Neural cell (in vitro differentiated cells): ENCODE measurements around the gene LRRC55. TPM values are rescaled to one million over a fixed set of nuclear protein-coding genes. Genes with fewer than 3 reads are reported as not detected.

ENCODE experiments used
- H2AFZ ChIP-seq: fragments of 200-600, 300-800 bp; sonication (generic), shearing (Covaris generic); 2 replicates; pipeline ENCODE4 v1.6.0; 2014; ENCODE audit warnings: low read depth, mild to moderate bottlenecking, antibody characterized with exemption, low read length, moderate library complexity
- H3F3A ChIP-seq: fragments of 200-600 bp; shearing (Covaris generic); 2 replicates; pipeline ENCODE4 v1.6.1; 2016; ENCODE audit warnings: mild to moderate bottlenecking, moderate library complexity, mixed read lengths, antibody characterized with exemption, low read length; ENCODE audit not compliant: insufficient read depth, poor library complexity, severe bottlenecking
- H3K27ac ChIP-seq: fragments of 200-600, 300-800 bp; sonication (generic), shearing (Covaris generic); 2 replicates; pipeline ENCODE4 v1.5.1; 2014; ENCODE audit warnings: mild to moderate bottlenecking, low read length, moderate library complexity
- H3K27me3 ChIP-seq: fragments of 300-800, 200-600 bp; sonication (generic), shearing (Covaris generic); 2 replicates; pipeline ENCODE4 v1.6.0; 2014; ENCODE audit warnings: mild to moderate bottlenecking, low read depth, low read length, moderate library complexity; ENCODE audit not compliant: insufficient read depth
- H3K36me3 ChIP-seq: fragments of 300-800, 200-600 bp; sonication (generic), shearing (Covaris generic); 2 replicates; pipeline ENCODE4 v1.5.1; 2014; ENCODE audit warnings: mild to moderate bottlenecking, antibody characterized with exemption, low read length, moderate library complexity; ENCODE audit not compliant: insufficient read depth
- H3K4me2 ChIP-seq: fragments of 300-800, 200-600 bp; sonication (generic), shearing (Covaris generic); 2 replicates; pipeline ENCODE4 v1.6.0; 2014; ENCODE audit warnings: mild to moderate bottlenecking, low read length
- H3K4me3 ChIP-seq: fragments of 300-800, 200-600 bp; sonication (generic), shearing (Covaris generic); 2 replicates; pipeline ENCODE4 v1.5.1; 2014; ENCODE audit warnings: mild to moderate bottlenecking, low read length, moderate library complexity
- H3K79me2 ChIP-seq: fragments of 200-600 bp; shearing (Covaris generic); replicated peaks from 2 replicates; pipeline ENCODE4 v1.6.0; 2014; ENCODE audit warnings: mild to moderate bottlenecking, low read length, moderate library complexity; ENCODE audit not compliant: insufficient read depth
- H3K9ac ChIP-seq: fragments of 300-800, 200-600 bp; sonication (generic), shearing (Covaris generic); 2 replicates; pipeline ENCODE4 v1.6.1; 2016; ENCODE audit warnings: mild to moderate bottlenecking, low read length, mixed read lengths
- H3K9me2 ChIP-seq: fragments of 200-600 bp; shearing (Covaris generic); 2 replicates; pipeline ENCODE4 v1.6.1; 2016; ENCODE audit warnings: mild to moderate bottlenecking, low read length, mixed read lengths; ENCODE audit not compliant: insufficient read depth
- H3K9me3 ChIP-seq: fragments of 200-600, 300-800 bp; sonication (generic), shearing (Covaris generic); 2 replicates; pipeline ENCODE4 v1.6.1; 2016; ENCODE audit warnings: mild to moderate bottlenecking, mixed run types, low read length, moderate library complexity, mixed read lengths
- H4K20me1 ChIP-seq: fragments of 200-600 bp; shearing (Covaris generic); 2 replicates; pipeline ENCODE4 v1.6.1; 2016; ENCODE audit warnings: mild to moderate bottlenecking, mixed run types; ENCODE audit not compliant: insufficient read depth
- EP300 ChIP-seq: fragments of 450-650 bp; conservative IDR thresholded peaks from 2 replicates; pipeline ENCODE4 v1.6.1; 2014; ENCODE audit warnings: antibody characterized with exemption, mild to moderate bottlenecking, moderate library complexity; ENCODE audit not compliant: poor library complexity, severe bottlenecking
- EZH2 ChIP-seq: fragments of 200-600, 300-800 bp; shearing (Covaris generic), sonication (generic); IDR thresholded peaks from 2 replicates; pipeline ENCODE4 v1.6.1; 2014; ENCODE audit warnings: antibody characterized with exemption, low read length, borderline replicate concordance, mild to moderate bottlenecking; ENCODE audit not compliant: insufficient read depth, poor library complexity, severe bottlenecking
- MXI1 ChIP-seq: fragments of 450-650 bp; conservative IDR thresholded peaks from 2 replicates; pipeline ENCODE4 v1.6.1; 2014; ENCODE audit warnings: antibody characterized with exemption, mild to moderate bottlenecking; ENCODE audit not compliant: poor library complexity, severe bottlenecking
- POLR2AphosphoS5 ChIP-seq: IDR thresholded peaks from 2 replicates; pipeline ENCODE4 v1.6.1; 2012
- RAD21 ChIP-seq: fragments of 450-650 bp; conservative IDR thresholded peaks from 2 replicates; pipeline ENCODE4 v1.6.1; 2014; ENCODE audit warnings: antibody characterized with exemption, mild to moderate bottlenecking, moderate library complexity
- REST ChIP-seq: IDR thresholded peaks from 2 replicates; pipeline ENCODE4 v1.6.1; 2012; ENCODE audit warnings: borderline replicate concordance
- SMC3 ChIP-seq: fragments of 450-650 bp; conservative IDR thresholded peaks from 2 replicates; pipeline ENCODE4 v1.6.1; 2014; ENCODE audit warnings: antibody characterized with exemption, mild to moderate bottlenecking, moderate library complexity; ENCODE audit not compliant: poor library complexity
- TAF1 ChIP-seq: IDR thresholded peaks from 2 replicates; pipeline ENCODE4 v1.6.1; 2012; ENCODE audit warnings: low read depth
- polyA plus RNA-seq: library from polyadenylated mRNA; depleted of rRNA; stranded (reverse); fragments of >200 nt; gene quantifications from 2 replicates; pipeline ENCODE4 v1.2.3, GENCODE V29; 2014
- TF ChIP-seq, protein P1 (sequence below): fragments of 450-650 bp; IDR thresholded peaks from 2 replicates; pipeline ENCODE4 v1.5.1; 2014; ENCODE audit warnings: antibody characterized with exemption, mild to moderate bottlenecking, moderate library complexity; ENCODE audit not compliant: poor library complexity, severe bottlenecking

Gene LRRC55
- polyA plus RNA-seq, 1 donor from 2014 or later: 2.8 TPM

DNA sequence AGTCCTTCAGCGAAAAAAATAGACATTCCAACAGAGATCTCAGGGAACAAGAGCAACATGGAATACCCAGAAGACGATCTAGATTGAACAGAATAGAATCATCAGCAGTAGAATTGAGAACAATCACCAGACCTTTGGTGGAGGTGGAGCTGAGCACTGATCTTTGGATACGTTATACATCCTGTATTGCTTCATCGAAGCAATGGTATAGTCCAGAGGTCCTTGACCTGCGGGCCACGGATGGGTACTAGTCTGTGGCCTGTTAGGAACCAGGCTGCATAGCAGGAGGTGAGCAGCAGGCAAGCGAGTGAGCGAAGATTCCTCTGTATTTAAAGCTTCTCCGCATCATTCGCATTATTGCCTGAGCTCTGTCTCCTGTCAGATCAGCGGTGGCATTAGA is 17.6 kb downstream of the LRRC55 start:
- Histone ChIP-seq H3F3A (no peaks in the 10 kb centered on the region), H2AFZ (no peak overlapping the region), H3K36me3 (no peaks in the 10 kb centered on the region), H4K20me1 (no peaks in the 10 kb centered on the region), H3K79me2 (no peaks in the 10 kb centered on the region), H3K9ac (no peak overlapping the region), H3K27me3 (no peaks in the 10 kb centered on the region), H3K9me3 (no peaks in the 10 kb centered on the region), H3K4me2 (no peak overlapping the region), H3K9me2 (no peaks in the 10 kb centered on the region), H3K4me3 (no peak overlapping the region), H3K27ac (no peak overlapping the region)
- TF ChIP-seq SMC3 (no peak), EP300 (no peak), TAF1 (no peak)

- no peaks in the 10 kb centered on the region for H3K9me3 ChIP-seq
- no peaks in the 10 kb centered on the region for H4K20me1 ChIP-seq
- H3F3A ChIP-seq: no peaks in the 10 kb centered on the region
- TF ChIP-seq TAF1: no peak
- no peak for TF ChIP-seq MXI1
- TF ChIP-seq REST: no peak
- TF ChIP-seq, protein P1, sequence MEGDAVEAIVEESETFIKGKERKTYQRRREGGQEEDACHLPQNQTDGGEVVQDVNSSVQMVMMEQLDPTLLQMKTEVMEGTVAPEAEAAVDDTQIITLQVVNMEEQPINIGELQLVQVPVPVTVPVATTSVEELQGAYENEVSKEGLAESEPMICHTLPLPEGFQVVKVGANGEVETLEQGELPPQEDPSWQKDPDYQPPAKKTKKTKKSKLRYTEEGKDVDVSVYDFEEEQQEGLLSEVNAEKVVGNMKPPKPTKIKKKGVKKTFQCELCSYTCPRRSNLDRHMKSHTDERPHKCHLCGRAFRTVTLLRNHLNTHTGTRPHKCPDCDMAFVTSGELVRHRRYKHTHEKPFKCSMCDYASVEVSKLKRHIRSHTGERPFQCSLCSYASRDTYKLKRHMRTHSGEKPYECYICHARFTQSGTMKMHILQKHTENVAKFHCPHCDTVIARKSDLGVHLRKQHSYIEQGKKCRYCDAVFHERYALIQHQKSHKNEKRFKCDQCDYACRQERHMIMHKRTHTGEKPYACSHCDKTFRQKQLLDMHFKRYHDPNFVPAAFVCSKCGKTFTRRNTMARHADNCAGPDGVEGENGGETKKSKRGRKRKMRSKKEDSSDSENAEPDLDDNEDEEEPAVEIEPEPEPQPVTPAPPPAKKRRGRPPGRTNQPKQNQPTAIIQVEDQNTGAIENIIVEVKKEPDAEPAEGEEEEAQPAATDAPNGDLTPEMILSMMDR: no peak
- TF ChIP-seq RAD21: no peak
- no peak for TF ChIP-seq EZH2
- no peak for TF ChIP-seq POLR2AphosphoS5
- TF ChIP-seq SMC3: no peak
- TF ChIP-seq EP300: no peak
- no peak overlapping the region for H3K9ac ChIP-seq
- no peak overlapping the region for H3K4me3 ChIP-seq
- H3K36me3 ChIP-seq: no peaks in the 10 kb centered on the region
- no peak overlapping the region for H2AFZ ChIP-seq
- H3K9me2 ChIP-seq: no peaks in the 10 kb centered on the region
- no peaks in the 10 kb centered on the region for H3K79me2 ChIP-seq
- H3K27ac ChIP-seq: no peak overlapping the region
- H3K27me3 ChIP-seq: no peaks in the 10 kb centered on the region
- no peak overlapping the region for H3K4me2 ChIP-seq
These were observed 19.2 kb downstream of the LRRC55 start for GRCh38 chr11:57200917-57201316.

DNA sequence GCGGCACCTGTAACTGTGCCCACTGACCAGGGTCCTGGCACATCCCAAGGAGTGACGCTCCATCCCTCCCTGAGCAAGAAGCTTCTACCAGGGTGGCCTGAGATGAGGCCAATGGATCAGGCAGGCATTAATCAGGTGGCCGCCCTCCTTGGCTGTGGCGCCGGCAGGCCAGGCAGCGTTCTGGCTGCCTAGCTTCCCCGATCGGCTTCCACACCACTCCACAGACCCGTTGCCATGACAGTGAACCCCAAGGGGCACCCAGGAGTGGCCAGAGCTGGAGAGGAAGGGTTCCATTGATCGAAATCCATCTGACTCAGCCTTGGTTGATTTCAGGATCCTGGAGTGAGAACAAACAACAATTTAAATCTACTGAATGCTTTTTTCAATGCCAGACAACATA is 20.5 kb downstream of the LRRC55 start:
- H2AFZ ChIP-seq: no peak overlapping the region
- no peaks in the 10 kb centered on the region for H3K79me2 ChIP-seq
- no peak overlapping the region for H3K9ac ChIP-seq
- H3K27ac ChIP-seq: no peak overlapping the region
- TF ChIP-seq EP300: no peak
- no peak for TF ChIP-seq TAF1
- no peak for TF ChIP-seq EZH2
- no peak for TF ChIP-seq POLR2AphosphoS5
- TF ChIP-seq RAD21: no peak
- TF ChIP-seq, protein P1: no peak
- no peak for TF ChIP-seq MXI1
- no peak for TF ChIP-seq SMC3
- TF ChIP-seq REST: no peak
- no peak overlapping the region for H3K4me3 ChIP-seq
- H3K4me2 ChIP-seq: no peak overlapping the region
- no peaks in the 10 kb centered on the region for H3K36me3 ChIP-seq
- H3K9me3 ChIP-seq: no peaks in the 10 kb centered on the region
- H3K9me2 ChIP-seq: no peaks in the 10 kb centered on the region
- H3F3A ChIP-seq: no peaks in the 10 kb centered on the region
- H4K20me1 ChIP-seq: no peaks in the 10 kb centered on the region
- H3K27me3 ChIP-seq: no peaks in the 10 kb centered on the region
